ENCODE results near the gene CNOT1.
"Not testable (repeated sequence)": the region's sequence is repeated elsewhere in the genome, so short reads cannot be mapped to it uniquely, and the experiment has no call there.

The CNOT1 gene

DNA sequence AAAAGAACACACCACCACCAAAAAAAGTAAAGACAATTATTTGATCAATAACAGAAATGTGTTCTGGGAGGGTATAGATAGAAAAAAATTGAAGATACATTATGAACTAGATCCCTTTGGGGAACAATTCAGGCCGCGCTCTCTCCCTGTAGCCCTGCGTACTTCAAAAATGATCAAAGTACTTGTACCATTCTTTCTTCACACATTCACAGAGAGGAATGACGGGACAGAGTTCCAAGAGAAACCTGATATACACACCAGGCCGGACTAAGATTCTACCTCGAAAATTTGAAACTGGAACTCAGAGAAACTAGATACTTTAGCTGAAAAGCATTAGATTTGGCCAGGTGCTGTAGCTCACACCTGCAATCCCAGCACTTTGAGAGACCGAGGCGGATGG lies 50.0 kb downstream of the CNOT1 start:
- no peak for DNase-seq

DNA sequence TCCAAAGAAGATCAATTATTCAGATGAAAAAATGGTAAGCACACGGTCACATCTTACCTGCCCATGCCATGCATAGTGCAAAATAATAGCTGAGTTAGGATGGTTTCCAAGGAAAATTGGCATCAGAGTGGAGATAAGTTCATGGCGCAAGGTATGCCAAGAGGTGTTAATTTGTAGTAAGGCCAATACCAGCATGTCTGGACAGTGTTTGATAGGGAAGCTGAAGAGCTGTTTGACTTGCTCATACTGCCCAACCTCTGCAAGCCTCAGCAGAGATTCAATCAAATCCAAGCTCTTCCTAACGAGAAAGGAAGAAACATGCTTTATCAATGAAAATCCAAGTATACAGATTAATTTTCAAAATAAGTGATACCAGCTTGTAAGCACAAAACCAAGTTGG lies 51.0 kb downstream of the CNOT1 start:
- no peak for DNase-seq

DNA sequence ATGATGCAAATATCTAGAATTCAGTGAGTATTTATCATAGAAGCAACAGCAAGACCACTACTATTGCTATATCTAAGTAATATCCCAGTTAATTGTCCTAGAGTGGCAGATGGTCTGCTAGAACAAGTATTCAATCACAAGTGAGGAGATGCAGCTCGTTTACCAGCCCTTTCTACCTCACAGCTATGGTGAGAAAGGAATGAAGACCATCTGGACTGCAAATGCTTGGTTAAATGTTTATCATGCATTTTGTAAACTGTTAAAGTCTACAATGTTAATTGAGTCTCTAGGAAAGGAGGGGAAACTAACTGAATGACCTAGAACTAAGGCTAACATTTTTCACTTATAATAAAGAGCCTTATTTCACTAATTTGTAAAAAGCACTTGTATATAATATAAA lies 52.5 kb downstream of the CNOT1 start:
- DNase-seq = no peak

DNA sequence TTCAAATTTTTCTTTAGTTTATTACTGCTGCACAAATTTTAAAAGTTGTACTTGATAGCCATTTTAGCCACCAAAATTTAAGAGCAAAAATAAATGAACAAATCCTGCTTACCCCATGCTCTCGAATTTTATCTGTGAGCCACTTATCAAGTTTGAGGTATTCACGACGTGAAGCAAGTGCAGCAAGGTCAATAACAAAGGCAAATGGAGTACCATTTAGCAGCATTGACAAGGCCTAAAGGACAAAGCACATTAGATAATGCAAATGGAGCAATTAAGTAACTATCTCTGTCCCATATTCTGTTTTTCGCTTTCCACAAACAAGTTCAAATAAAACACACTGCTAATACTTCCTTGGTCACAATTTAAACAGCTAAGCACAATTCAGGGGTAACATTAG lies 54.7 kb downstream of the CNOT1 start:
- DNase-seq = no peak

DNA sequence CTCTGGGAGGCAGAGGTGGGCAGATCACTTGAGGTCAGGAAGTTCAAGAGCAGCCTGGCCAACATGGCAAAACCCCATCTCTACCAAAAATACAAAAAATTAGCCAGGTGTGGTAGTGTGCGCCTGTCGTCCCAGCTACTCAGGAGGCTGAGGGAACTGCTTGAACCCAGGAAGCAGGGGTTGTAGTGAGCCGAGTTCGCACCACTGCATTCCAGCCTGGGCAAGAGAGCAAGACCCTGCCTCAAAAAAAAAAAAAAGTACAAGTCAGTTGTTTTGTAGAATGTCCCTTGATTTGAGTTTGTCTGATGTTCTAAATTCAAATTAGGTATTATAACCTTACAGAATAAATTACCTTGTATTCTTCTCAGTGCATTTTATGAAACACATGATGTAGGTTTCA lies 63.9 kb downstream of the CNOT1 start:
- not testable (repeated sequence) for DNase-seq

DNA sequence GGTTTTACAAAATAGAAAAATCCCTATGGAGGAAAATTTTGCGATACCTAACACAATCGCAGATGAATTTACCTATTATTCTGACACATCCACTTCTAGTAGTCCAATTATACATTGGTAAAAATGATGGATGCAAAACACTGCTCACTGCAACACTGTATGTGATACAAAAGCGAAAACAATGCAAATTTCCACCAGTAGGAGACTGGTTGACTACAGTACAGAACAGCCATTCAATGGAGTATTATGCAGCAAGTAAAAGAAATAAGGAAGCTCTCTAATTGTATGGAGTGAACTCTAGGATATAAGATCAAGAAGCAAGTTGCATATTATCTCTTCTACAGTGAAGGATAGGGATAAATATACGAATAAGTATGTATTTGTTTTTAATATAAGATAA lies 65.9 kb downstream of the CNOT1 start:
- DNase-seq = no peak

GRCh38 chr16:58563235-58563634 lies 66.4 kb downstream of the CNOT1 start:
- no peak for DNase-seq

GRCh38 chr16:58556678-58557077 lies 72.9 kb downstream of the CNOT1 start:
- DNase-seq = no peak

DNA sequence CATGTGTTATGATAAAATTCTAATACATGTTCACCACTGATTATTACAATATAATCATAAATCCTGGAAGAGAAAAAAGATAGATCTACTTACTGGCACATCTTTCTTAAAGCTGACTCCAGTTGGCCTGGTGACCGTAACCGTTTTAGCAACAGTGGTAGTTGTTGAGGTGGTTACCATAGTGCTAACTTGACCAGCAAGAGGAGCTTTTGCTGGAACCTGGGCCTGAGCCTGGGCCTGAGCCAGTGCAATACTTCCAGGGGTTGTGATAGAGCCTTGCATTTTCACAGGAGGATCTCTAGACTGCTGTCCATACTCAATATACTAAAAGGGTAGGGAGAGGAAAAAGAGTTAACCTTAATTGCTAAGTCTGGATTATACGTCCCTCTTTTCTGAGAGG lies 78.1 kb downstream of the CNOT1 start:
- DNase-seq = no peak

- no peak for DNase-seq
Measured at GRCh38 chr16:58548378-58548777, 81.2 kb downstream of the CNOT1 start.

DNA sequence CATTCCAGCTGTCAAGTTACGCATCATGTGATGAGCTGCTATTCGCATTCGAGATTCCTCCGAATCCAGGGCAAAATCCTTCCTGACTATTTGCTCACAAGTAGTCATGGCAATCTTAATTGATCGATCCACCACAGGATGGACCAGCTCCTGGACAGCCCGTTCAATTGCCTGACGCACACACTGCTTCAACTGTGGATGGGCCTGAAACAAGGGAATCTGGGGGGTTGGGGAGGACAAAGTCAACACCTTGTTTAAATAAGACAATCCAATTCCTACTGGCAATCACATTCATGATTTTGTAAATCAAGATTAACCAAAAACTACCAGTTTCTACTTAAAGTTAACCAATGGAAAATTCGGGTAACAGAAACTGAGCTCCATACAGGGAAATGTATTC lies 85.9 kb downstream of the CNOT1 start:
- DNase-seq = no peak

- DNase-seq = no peak
Measured at GRCh38 chr16:58542291-58542690, 87.3 kb downstream of the CNOT1 start.

GRCh38 chr16:58541711-58542110 lies 87.9 kb downstream of the CNOT1 start:
- no peak for DNase-seq

GRCh38 chr16:58537124-58537906 lies 92.3 kb downstream of the CNOT1 start:
- no peak for DNase-seq

DNA sequence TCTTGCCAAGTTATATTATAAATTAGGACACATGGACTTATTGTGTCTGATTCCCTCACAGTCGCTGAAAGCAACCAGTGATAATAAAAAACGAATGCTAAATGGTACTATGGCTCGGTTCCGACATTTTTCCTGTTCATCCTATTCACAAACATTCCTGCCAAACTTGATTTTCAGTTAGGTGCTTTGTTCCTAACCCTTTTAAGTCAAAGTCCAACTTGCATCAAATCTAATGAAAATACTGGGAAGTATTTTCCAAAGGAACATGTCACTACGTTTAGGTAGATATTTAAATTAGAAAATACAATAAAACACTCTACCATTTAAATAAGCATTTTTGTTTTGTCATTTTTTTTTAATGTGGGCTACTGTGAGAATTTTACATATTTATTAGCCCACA lies 93.3 kb downstream of the CNOT1 start:
- no peak for DNase-seq

- DNase-seq = no peak
Measured at GRCh38 chr16:58535100-58535499, 94.5 kb downstream of the CNOT1 start.

DNA sequence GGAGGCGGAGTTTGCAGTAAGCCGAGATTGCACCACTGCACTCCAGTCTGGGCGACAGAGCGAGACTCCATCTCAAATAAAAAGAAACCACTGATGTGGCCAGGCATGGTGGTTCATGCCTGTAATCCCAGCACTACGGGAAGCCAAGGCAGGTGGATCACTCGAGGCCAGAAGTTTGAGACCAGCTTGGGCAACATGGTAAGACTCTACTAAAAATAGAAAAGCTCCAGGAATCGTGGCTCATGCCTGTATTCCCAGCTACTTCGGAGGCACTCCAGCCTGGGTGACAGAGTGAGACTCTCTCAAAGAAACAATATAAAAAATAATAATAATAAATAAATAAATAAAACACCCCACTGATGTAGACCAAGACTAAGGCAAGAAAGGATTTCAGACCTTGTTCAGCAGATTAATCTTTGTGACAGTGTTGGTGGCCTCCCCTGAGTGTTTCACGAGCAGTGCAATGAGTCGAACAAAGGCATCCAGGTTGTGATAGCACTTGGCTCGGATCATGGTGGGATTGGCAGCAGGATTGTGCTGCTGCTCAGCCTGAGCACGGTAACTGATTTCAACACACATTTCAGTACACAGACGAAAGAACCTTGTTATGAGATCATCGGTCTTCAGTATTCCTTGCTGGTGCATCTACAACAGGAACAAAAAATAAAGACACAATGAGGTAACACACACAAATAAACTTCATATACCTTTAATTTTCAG lies 95.7 kb downstream of the CNOT1 start:
- no peak for DNase-seq

- DNase-seq = no peak
Measured at GRCh38 chr16:58532414-58532813, 97.2 kb downstream of the CNOT1 start.

GRCh38 chr16:58530179-58530578 lies 99.4 kb downstream of the CNOT1 start:
- no peak for DNase-seq

- no peak for DNase-seq
Measured at GRCh38 chr16:58519707-58520106, 109.9 kb downstream of the CNOT1 start.

DNA sequence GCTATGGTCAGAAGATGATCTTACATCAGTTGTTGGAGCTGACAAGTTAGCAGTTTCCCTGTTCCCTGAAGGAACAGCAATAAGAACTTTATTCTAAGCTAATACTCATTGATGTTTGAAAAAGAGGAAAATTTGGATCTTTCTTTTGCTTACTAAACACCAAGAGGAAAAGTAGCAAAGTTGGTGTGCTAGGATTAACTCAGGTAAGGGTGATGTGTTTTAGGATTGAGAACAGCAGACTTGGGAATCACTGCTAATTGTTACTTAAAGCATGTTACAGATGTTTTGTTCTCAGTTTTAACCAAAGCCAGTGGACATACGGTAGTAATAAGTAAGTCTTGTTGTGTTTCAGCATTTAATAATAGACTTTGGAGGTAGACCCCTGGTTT lies 110.7 kb downstream of the CNOT1 start:
- DNase-seq = no peak

- DNase-seq = no peak
Measured at GRCh38 chr16:58518083-58518979, 111.3 kb downstream of the CNOT1 start.

GRCh38 chr16:58516768-58517107 lies 112.9 kb downstream of the CNOT1 start:
- DNase-seq = no peak
